ENCODE measurements around the gene CDK6. TPM values are rescaled to one million over a fixed set of nuclear protein-coding genes. Genes with fewer than 3 reads are reported as not detected.

The CDK6 gene
- polyA plus RNA-seq, 1 donor (not counting 4 experiments of a cell fraction or from before 2014, with no cell fraction given) = 53.5 TPM

DNA sequence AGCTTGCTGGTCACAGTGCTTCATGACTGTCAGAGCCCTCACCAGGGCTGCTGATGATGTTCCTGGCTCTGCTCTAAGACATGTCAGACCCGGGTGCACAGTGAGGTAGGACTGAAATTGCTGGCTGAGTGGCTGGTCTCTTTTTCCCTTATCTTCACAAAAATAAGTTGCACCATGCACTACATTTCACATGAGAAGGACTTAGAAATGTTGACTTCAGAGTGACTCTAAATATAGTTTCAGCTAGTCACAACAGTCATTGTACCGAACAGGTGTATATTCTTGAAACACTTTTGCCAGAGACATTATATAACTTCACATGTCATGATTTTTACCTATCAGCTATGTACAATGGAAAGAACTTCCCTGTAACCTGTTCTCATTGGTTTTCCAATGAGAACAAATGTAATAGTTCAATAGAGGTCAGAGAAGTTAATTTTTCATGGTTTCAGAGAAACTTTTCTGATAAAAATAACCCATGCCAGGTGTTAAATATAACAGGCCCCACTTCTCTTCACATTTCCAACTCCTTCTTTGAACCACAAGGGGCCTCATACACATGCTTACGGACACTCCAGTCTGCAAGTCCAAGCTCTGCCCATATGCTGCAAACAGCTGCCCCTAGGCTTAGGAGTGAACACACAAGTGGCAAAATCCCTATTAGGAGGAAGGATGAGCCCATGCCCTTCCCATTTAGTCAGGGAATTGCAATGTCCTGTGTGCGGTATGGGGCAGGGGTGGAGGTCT lies 115.6 kb downstream of the CDK6 start:
- FAIRE-seq = no peak
- dilution Hi-C loops (cut with MboI; ENCODE audit: extremely low pct_ligation_motif_present, low sequenced_read_pairs) = no loop called here

GRCh38 chr7:92717993-92718716 lies 118.2 kb downstream of the CDK6 start:
- DNase-seq (ENCODE audit: low read depth, low spot score) = no peak

More for the DNA sequence above, 115.6 kb downstream of the CDK6 start:
- H3K9me1 ChIP-seq (ENCODE audit: control insufficient read depth, extremely low read depth, insufficient read depth, low read length) = peaks cover 4% of the 10 kb centered on the region
- no peak overlapping the region for H2AFZ ChIP-seq (ENCODE audit: control insufficient read depth, low read length)
- no peak for DNase-seq (ENCODE audit: low read depth, low spot score)
- H3K79me2 ChIP-seq (ENCODE audit: control insufficient read depth, insufficient read depth, low read length) = peaks cover 86% of the 10 kb centered on the region
- no peak overlapping the region for H3K4me3 ChIP-seq (ENCODE audit: control insufficient read depth in 2 of 3, extremely low read depth in 1 of 3, insufficient read depth in 2 of 3, low read depth in 1 of 3, low read length in 3 of 3)
- no peak overlapping the region for H3K4me2 ChIP-seq (ENCODE audit: control insufficient read depth, extremely low read depth, insufficient read depth, low read depth, low read length)
- peaks cover 17 to 39% of the 10 kb centered on the region in 2 experiments for H3K36me3 ChIP-seq (ENCODE audit: control insufficient read depth in 2 of 2, extremely low read depth in 1 of 2, insufficient read depth in 2 of 2, low read length in 2 of 2)
- H3K9me3 ChIP-seq (ENCODE audit: control insufficient read depth, low read depth, low read length) = no peaks in the 10 kb centered on the region
- peaks cover 4% of the 10 kb centered on the region for H4K20me1 ChIP-seq (ENCODE audit: control insufficient read depth, extremely low read depth, insufficient read depth, low read length)
- H3K9ac ChIP-seq (ENCODE audit: control insufficient read depth, extremely low read depth, insufficient read depth, low read length) = no peak overlapping the region
- TF ChIP-seq EZH2 (IDR thresholded peaks at IDR 0.05; ENCODE audit: low read length) = no peak
- TF ChIP-seq, protein P1, sequence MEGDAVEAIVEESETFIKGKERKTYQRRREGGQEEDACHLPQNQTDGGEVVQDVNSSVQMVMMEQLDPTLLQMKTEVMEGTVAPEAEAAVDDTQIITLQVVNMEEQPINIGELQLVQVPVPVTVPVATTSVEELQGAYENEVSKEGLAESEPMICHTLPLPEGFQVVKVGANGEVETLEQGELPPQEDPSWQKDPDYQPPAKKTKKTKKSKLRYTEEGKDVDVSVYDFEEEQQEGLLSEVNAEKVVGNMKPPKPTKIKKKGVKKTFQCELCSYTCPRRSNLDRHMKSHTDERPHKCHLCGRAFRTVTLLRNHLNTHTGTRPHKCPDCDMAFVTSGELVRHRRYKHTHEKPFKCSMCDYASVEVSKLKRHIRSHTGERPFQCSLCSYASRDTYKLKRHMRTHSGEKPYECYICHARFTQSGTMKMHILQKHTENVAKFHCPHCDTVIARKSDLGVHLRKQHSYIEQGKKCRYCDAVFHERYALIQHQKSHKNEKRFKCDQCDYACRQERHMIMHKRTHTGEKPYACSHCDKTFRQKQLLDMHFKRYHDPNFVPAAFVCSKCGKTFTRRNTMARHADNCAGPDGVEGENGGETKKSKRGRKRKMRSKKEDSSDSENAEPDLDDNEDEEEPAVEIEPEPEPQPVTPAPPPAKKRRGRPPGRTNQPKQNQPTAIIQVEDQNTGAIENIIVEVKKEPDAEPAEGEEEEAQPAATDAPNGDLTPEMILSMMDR (optimal IDR thresholded peaks at IDR 0.05 in 1 of 3, IDR thresholded peaks at IDR 0.05 in 1 of 3, conservative IDR thresholded peaks at IDR 0.05 in 1 of 3; ENCODE audit: extremely low read depth in 1 of 3, insufficient read depth in 2 of 3, low read length in 3 of 3) = no peak
- no peaks in the 10 kb centered on the region for H3K27me3 ChIP-seq (ENCODE audit: control insufficient read depth, extremely low read depth, insufficient read depth, low read length)
- H3K4me1 ChIP-seq (ENCODE audit: control insufficient read depth, extremely low read depth, insufficient read depth, low read length) = peaks cover 18% of the 10 kb centered on the region
- H3K27ac ChIP-seq (ENCODE audit: control insufficient read depth, insufficient read depth, low read length) = no peak overlapping the region

More at GRCh38 chr7:92717993-92718716, 118.2 kb downstream of the CDK6 start:
- H3K4me1 ChIP-seq (ENCODE audit: control insufficient read depth, extremely low read depth, insufficient read depth, low read length) = peaks cover 6% of the 10 kb centered on the region
- dilution Hi-C loops (cut with MboI; ENCODE audit: extremely low pct_ligation_motif_present, low sequenced_read_pairs) = no loop called here
- H3K36me3 ChIP-seq (ENCODE audit: control insufficient read depth in 2 of 2, extremely low read depth in 1 of 2, insufficient read depth in 2 of 2, low read length in 2 of 2) = peaks cover 7 to 23% of the 10 kb centered on the region in 2 experiments
- no peaks in the 10 kb centered on the region for H3K27me3 ChIP-seq (ENCODE audit: control insufficient read depth, extremely low read depth, insufficient read depth, low read length)
- TF ChIP-seq EZH2 (IDR thresholded peaks at IDR 0.05; ENCODE audit: low read length) = no peak
- TF ChIP-seq, protein P1 (optimal IDR thresholded peaks at IDR 0.05 in 1 of 3, IDR thresholded peaks at IDR 0.05 in 1 of 3, conservative IDR thresholded peaks at IDR 0.05 in 1 of 3; ENCODE audit: extremely low read depth in 1 of 3, insufficient read depth in 2 of 3, low read length in 3 of 3) = no peak
- no peak overlapping the region for H3K4me3 ChIP-seq (ENCODE audit: control insufficient read depth in 2 of 3, extremely low read depth in 1 of 3, insufficient read depth in 2 of 3, low read depth in 1 of 3, low read length in 3 of 3)
- H3K4me2 ChIP-seq (ENCODE audit: control insufficient read depth, extremely low read depth, insufficient read depth, low read depth, low read length) = no peak overlapping the region
- no peak overlapping the region for H3K9ac ChIP-seq (ENCODE audit: control insufficient read depth, extremely low read depth, insufficient read depth, low read length)
- peaks cover 4% of the 10 kb centered on the region for H4K20me1 ChIP-seq (ENCODE audit: control insufficient read depth, extremely low read depth, insufficient read depth, low read length)
- no peaks in the 10 kb centered on the region for H3K9me3 ChIP-seq (ENCODE audit: control insufficient read depth, low read depth, low read length)
- peaks cover 80% of the 10 kb centered on the region for H3K79me2 ChIP-seq (ENCODE audit: control insufficient read depth, insufficient read depth, low read length)
- no peak for FAIRE-seq
- no peak overlapping the region for H3K27ac ChIP-seq (ENCODE audit: control insufficient read depth, insufficient read depth, low read length)
- no peak overlapping the region for H2AFZ ChIP-seq (ENCODE audit: control insufficient read depth, low read length)
- H3K9me1 ChIP-seq (ENCODE audit: control insufficient read depth, extremely low read depth, insufficient read depth, low read length) = peaks cover 4% of the 10 kb centered on the region

All from keratinocyte (primary cell).